LNCaP clone FGC (cell line): Measurements from ENCODE around the gene RHBDL1.

Experiments used
- DNase-seq: peaks from one replicate; pipeline ENCODE4 v3.0.0-alpha.2; 2011; ENCODE audit warnings: low read depth
- H3K4me3 ChIP-seq: 2 replicates; pipeline ENCODE4 v1.5.1; 2011; ENCODE audit warnings: mild to moderate bottlenecking, low read depth, low read length, control low read depth
- CTCF ChIP-seq: IDR thresholded peaks from 2 replicates; pipeline ENCODE4 v1.5.1; 2012; ENCODE audit warnings: mild to moderate bottlenecking; ENCODE audit not compliant: control insufficient read depth, insufficient read depth; ENCODE audit errors: extremely low read depth

Gene RHBDL1

GRCh38 chr16:704552-705380, 29.3 kb downstream of the RHBDL1 start:
- TF ChIP-seq CTCF = no peak
- DNase-seq = no peak
- peak overlapping the region; percentile 55 for H3K4me3 ChIP-seq

- no peak for TF ChIP-seq CTCF
- peak within 1 kb of the TSS; percentile 55 for H3K4me3 ChIP-seq
- DNase-seq = no peak
These were observed 30.1 kb downstream of the RHBDL1 start, which contains the start of gene FBXL16 for GRCh38 chr16:705431-706188. FBXL16 (minus strand) TSS chr16:705801; CDS start chr16:697405, 8,396 bp downstream.

- H3K4me3 ChIP-seq = 0 out of 2 replicates have a peak overlapping the region, but pooled peaks have one; percentile 7
- TF ChIP-seq CTCF = no peak
- DNase-seq = no peak
These were observed 31.0 kb downstream of the RHBDL1 start for GRCh38 chr16:706189-707061.

- DNase-seq = no peak
- no peak for TF ChIP-seq CTCF
- no peak overlapping the region for H3K4me3 ChIP-seq
These were observed 31.6 kb downstream of the RHBDL1 start for GRCh38 chr16:707062-707538.

- TF ChIP-seq CTCF = no peak
- DNase-seq = no peak
- no peak overlapping the region for H3K4me3 ChIP-seq
These were observed 32.5 kb downstream of the RHBDL1 start for GRCh38 chr16:708019-708418.

GRCh38 chr16:708959-709358, 33.5 kb downstream of the RHBDL1 start:
- DNase-seq = no peak
- no peak for TF ChIP-seq CTCF
- no peak overlapping the region for H3K4me3 ChIP-seq
